ENCODE measurements around the gene TSPAN9.

TSPAN9 gene

GRCh38 chr12:3076730-3077571 is at the start of gene TSPAN9:
TSPAN9 (plus strand) TSS chr12:3077379; CDS start chr12:3201194, 123,815 bp downstream.
- peak; percentile 30 for DNase-seq (ENCODE audit: low read depth)
- TF ChIP-seq MAX (IDR thresholded peaks at IDR 0.05; ENCODE audit: low read depth, low read length): no peak
- no peak for TF ChIP-seq CTCF (IDR thresholded peaks at IDR 0.05; ENCODE audit: low read depth, low read length)
- no peak for TF ChIP-seq MYC (IDR thresholded peaks at IDR 0.05; ENCODE audit: low read depth, low read length)
- TF ChIP-seq POLR2A (IDR thresholded peaks at IDR 0.05; ENCODE audit: extremely low read depth, insufficient read length): no peak
- no peak within 1 kb of the TSS for H3K4me3 ChIP-seq (ENCODE audit: low read depth, low read length)

- H3K4me3 ChIP-seq (ENCODE audit: low read depth, low read length): no peak overlapping the region
- DNase-seq (ENCODE audit: low read depth): no peak
- TF ChIP-seq MYC (IDR thresholded peaks at IDR 0.05; ENCODE audit: low read depth, low read length): no peak
- no peak for TF ChIP-seq POLR2A (IDR thresholded peaks at IDR 0.05; ENCODE audit: extremely low read depth, insufficient read length)
- no peak for TF ChIP-seq MAX (IDR thresholded peaks at IDR 0.05; ENCODE audit: low read depth, low read length)
- no peak for TF ChIP-seq CTCF (IDR thresholded peaks at IDR 0.05; ENCODE audit: low read depth, low read length)
These were observed 49.1 kb upstream of the TSPAN9 start for GRCh38 chr12:3028108-3028507.

GRCh38 chr12:3030821-3031429 is 46.3 kb upstream of the TSPAN9 start:
- TF ChIP-seq CTCF (IDR thresholded peaks at IDR 0.05; ENCODE audit: low read depth, low read length): no peak
- no peak for TF ChIP-seq POLR2A (IDR thresholded peaks at IDR 0.05; ENCODE audit: extremely low read depth, insufficient read length)
- no peak for TF ChIP-seq MAX (IDR thresholded peaks at IDR 0.05; ENCODE audit: low read depth, low read length)
- TF ChIP-seq MYC (IDR thresholded peaks at IDR 0.05; ENCODE audit: low read depth, low read length): no peak
- H3K4me3 ChIP-seq (ENCODE audit: low read depth, low read length): no peak overlapping the region
- no peak for DNase-seq (ENCODE audit: low read depth)

GRCh38 chr12:3032161-3032560 is 45.0 kb upstream of the TSPAN9 start:
- no peak for DNase-seq (ENCODE audit: low read depth)
- no peak for TF ChIP-seq MAX (IDR thresholded peaks at IDR 0.05; ENCODE audit: low read depth, low read length)
- TF ChIP-seq CTCF (IDR thresholded peaks at IDR 0.05; ENCODE audit: low read depth, low read length): no peak
- no peak for TF ChIP-seq MYC (IDR thresholded peaks at IDR 0.05; ENCODE audit: low read depth, low read length)
- H3K4me3 ChIP-seq (ENCODE audit: low read depth, low read length): no peak overlapping the region

GRCh38 chr12:3032770-3033538 is 44.2 kb upstream of the TSPAN9 start:
- no peak for DNase-seq (ENCODE audit: low read depth)
- TF ChIP-seq MAX (IDR thresholded peaks at IDR 0.05; ENCODE audit: low read depth, low read length) (no peak), POLR2A (IDR thresholded peaks at IDR 0.05; ENCODE audit: extremely low read depth, insufficient read length) (no peak), MYC (IDR thresholded peaks at IDR 0.05; ENCODE audit: low read depth, low read length) (no peak), CTCF (IDR thresholded peaks at IDR 0.05; ENCODE audit: low read depth, low read length) (no peak)
- H3K4me3 ChIP-seq (ENCODE audit: low read depth, low read length): no peak overlapping the region

All from NB4 (cell line).